IPS-NIHi7 (cell line): ENCODE results near the gene RAB3B.
"Not testable (repeated sequence)": the region's sequence is repeated elsewhere in the genome, so short reads cannot be mapped to it uniquely, and the experiment has no call there.

ENCODE experiments used
- DNase-seq: peaks from one replicate; pipeline ENCODE4 v3.0.0; 2012; ENCODE audit warnings: mixed read lengths; ENCODE audit errors: extremely low spot score

The RAB3B gene, protein sequence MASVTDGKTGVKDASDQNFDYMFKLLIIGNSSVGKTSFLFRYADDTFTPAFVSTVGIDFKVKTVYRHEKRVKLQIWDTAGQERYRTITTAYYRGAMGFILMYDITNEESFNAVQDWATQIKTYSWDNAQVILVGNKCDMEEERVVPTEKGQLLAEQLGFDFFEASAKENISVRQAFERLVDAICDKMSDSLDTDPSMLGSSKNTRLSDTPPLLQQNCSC

DNA sequence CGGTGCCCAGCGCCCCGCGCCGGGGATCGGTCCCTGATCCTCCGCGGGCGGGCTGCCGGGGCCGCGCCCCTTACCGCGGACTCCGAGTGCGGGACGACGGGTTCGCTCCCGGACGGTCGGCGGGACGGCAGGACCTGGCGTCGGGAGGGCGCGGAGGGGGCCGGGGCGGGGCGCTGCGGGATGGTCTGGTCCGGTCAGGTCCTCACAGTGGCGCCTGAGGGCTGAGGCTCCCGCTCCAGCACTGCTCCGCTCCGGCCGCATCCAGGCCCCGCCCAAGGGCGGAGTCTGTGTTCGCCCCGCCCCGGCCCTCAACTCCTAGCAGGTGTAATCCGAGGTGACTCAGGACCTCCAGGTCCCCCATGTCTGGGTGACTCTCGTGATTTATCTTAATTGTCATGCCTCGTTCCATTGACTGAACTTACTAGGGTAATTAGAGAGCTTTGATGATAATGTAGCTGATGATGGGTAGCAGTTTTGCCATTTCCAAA, at the start of gene RAB3B:
Gene RAB3B (minus strand): TSS at position 223 of the 488 bp plus-strand sequence. CDS start 13,583 bp downstream, outside the sequence.
- DNase-seq: peak; percentile 98

DNA sequence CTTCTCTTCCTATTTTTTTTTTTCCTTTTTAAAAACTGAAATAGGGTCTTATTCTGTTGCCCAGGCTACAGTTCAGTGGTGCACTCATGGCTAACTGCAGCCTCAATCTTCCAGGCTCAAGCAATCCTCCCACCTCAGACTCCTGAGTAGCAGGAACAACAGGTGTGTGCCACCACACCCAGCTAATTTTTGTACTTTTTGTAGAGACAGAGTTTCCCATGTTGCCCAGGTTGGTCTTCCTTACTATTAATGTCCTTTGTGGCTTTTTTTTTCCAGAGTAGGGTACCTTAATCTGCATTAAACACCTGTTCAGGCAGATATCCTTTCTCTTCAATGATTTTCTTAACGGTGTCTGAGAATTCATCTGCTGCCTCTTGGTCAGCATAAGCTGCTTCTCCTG, 47.4 kb upstream of the RAB3B start:
- no peak for DNase-seq

DNA sequence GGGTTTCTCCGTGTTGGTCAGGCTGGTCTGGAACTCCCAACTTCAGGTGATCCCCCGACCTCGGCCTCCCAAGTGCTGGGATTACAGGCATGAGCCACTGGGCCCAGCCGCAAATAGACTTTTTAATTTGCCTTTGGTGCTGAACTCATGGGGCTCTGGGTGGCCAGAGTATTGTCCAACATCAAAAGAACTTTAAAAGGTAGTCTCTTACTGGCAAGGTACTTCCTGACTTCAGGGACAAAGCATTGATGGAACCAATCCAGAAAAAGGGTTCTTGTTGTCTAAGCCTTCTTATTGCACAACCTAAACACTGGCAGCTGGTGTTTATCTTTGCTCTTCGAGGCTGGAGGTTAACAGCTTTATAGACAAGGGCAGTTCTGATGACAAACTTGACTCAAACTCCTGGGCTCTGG, 46.9 kb upstream of the RAB3B start:
- DNase-seq: no peak

DNA sequence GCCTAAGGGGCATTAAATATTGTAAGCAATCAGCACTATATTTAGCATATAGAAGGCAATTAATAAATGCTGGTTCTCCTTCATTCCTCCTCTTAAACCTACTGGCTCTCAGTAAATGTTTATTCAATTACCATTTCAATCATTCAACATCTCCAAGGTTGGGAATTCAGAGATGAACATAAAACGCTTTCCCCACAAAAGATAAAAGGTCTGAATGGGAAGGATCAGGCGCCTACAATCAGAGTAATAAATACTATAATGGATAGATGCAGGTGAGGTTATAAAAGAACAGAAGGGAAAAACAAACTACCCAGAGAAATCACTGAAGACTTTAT, 43.5 kb upstream of the RAB3B start:
- no peak for DNase-seq

DNA sequence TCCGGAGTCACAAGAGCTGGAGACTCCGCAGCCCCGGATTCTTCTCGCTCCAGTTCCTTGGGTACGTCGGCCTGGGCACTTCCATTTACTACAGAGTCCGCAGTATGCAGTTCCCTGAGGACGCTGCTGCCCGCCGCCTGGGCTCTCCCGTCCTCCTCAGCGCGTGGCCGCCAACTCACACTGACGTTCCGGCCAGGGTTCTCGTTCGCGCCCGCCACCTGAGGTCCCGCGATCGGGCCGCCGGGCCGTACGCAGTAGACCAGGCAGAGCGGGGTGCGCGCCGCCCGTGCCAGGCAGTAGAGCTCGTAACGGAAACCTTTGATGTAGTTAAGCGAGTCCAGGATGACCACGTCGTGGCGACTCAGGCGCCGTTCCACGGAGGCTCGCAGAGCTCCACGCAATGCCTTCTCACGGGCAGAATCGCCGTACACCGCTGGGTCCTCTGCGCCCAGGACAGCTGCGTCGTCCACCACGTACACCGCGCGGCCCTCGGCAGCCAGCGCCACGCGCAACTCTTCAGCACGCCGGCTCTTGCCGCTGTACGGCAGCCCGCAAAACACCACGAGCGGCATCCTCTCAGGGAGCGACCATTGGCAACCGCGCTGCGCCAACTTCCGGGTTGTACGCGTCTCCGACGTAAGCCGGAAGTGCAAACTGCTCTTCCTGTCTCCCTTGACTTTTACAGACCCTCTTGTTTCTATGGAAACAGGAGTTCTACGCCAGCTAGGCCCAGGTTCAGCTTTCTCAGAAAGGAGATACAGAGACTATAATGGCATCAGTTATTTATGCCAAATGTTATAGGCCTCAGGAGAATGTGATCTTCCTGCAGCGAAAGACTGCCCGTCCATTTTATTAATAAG, 42.9 kb upstream of the RAB3B start, which contains the start of gene KTI12:
Gene KTI12 (minus strand): TSS at position 621 of the 860 bp plus-strand sequence. CDS start 49 bp downstream, at position 572.
- peak; percentile 90 for DNase-seq

DNA sequence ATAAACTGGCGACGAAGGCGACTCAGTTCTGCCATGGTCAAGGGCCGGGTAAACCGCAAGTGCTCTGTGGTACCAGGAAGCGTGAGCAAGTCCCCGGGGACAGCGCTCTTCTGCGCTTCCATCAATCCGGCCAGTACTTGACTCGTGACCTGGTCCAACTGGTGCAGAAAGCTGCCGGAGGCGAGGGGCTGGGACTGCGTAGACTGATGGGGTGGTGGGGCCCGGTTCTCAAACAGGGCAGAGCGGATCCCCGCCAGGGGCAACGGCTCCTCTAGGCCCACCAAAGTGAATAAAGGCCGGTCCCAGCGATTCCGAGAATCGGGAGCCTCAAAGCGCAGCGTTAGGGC, 42.3 kb upstream of the RAB3B start:
- peak; percentile 56 for DNase-seq

DNA sequence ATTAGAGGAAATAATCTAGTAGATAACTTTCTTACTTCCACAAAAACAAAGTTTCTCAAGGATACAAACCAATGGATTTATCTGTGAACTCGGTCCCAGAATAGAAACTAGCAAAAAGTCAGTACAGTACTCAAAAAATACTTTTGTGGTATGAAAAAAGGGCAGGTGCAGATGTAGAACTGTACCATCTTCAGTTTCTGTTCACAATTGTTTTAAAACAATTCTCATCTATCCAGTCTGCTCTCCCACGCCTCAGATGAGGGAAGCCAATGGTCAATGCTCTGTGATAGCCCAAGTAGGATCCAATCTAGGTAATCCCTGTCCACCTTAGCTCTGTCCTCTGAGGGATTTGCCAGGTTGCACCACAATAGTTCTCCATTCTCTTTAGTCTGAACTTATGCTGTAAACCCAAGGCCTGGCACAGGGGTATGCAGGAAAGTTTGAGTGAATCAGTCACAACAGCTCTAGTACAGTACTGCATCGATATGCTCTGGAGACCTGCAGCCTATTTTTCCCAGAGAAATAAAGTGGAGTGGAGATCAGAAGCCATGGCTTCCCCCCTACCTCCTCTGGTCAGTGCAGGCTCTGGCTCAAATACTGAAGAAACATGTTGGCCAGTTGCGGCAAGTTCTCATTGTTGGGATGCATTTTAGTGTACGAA, 41.8 kb upstream of the RAB3B start:
- DNase-seq: no peak

DNA sequence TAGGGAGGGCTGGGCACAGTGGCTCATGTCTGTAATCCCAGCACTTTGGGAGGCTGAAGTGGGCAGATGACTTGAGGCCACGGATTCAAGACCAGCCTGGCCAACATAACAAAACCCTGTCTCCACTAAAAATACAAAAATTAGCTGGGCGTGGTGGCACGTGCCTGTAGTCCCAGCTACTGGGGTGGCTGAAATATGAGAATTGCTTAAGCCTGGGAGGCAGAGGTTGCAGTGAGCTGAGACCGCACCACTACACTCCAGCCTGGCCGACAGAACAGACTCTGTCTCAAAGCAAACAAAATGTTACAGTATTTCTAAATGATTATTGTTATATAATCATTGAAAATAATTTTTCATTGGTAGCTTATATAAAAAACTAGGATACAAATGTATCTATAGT, 38.3 kb upstream of the RAB3B start:
- not testable (repeated sequence) for DNase-seq

DNA sequence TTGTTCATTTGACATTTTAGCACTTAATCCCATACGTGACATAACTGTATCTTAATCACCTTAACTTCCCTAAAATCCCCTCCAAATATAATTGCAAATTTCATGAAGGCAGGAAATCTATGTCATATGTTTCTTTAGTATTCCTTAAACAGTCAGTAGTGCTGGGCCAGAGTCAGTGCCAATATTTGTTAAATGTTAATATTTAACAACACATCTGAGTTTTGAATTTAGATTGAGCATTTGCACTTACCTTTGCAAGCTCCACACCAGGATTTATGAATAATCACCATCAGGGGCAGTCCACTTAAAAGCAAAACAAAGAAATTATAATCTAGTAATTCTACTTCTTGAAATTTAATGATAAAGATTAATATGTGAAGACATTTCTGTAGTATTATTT, 37.8 kb upstream of the RAB3B start:
- no peak for DNase-seq

DNA sequence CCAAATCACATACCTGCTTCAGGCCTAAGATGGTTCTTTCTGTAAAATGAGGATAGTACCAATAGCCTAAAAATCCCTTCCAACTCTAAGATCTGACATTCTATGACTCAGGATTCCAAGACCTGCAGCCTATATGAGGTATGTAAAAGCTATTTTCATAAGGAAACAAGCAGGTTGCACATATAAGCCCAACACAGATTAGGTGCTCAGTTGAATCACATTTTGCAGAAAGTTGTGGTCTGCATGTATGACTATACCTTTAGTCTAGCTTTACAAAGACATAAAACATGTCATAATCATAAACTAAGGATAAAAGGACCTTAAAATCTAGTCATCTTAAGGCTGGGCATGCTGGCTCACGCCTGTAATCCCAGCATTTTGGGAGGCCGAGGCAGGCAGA, 35.8 kb upstream of the RAB3B start:
- DNase-seq: no peak

DNA sequence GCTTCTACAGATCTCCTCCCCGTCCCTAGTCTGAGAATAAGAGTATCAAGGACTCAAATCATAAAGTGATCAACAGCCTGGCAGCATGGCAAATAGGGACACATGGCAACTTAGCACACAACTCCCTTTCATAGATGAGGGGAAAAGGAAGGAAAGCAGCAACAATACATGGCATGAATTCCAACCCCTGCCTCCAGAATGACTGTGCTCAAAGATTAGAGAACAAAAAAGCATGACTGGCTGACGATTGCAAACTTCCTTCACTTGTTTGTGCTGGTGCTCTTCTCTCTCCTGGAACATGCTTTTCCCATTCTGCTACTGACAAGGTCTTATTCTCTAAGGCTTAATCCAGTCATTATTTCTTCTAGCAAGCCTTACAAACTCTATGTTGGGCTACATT, 31.6 kb upstream of the RAB3B start:
- no peak for DNase-seq

DNA sequence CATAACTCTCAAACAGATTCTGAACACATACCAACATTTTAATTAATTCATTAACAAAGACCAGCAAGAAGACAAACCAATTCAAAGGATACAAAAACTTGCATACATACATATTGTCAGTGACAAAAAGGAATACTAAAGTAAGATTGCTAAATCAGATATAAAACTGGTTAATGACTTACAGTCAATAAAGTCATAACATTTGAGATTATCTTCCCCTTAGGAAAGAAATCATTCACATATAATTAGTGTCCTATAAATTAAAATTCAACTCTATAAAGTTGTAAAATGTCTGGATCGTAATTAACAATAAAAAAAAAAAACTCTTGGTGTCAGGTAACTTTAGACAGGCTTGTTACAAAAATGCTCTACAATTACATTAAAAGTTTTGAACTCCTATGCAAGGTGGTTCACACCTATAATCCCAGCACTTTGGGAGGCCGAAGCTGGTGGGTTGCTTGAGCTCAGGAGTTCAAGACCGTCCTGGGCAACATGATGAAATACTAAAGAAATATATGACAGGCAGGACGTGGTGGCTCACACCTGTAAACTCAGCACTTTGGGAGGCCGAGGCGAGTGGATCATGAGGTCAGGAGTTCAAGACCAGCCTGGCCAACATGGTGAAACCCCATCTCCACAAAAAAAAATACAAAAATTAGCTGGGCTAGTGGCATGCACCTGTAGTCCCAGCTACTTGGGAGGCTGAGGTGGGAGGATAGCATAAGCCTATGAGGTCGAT, 17.7 kb upstream of the RAB3B start:
- DNase-seq: no peak

DNA sequence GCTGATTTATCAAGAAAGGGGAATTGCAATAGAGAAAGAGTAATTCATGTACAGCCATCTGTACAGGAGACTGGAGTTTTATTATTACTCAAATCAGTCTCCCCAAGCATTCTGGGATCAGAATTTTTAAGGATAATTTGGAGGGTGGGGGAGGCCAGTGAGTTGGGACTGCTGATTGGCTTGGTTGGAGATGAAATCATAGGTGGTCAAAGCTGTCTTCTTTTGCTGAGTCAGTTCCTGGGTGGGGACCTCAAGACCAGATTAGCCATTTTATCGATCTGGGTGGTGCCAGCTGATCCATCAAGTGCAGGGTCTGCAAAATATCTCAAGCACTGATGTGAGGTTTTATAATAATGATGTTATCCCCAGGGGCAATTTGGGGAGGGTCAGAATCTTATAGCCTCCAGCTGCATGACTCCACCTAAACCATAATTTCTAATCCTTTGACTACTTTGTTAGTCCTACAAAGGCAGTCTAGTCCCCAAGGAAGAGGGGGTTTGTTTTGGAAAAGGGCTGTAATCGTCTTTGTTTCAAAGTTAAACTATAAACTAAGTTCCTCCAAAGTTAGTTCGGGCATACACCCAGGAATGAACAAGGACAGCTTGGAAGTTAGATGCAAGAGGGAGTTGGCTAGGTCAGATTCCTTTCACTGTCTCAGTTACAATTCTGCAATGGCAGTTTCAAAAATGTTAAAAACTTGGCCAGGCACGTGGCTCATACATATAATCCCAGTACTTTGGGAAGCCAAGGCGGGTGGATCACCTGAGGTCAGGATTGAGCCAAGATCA, 16.9 kb upstream of the RAB3B start:
- DNase-seq: no peak

DNA sequence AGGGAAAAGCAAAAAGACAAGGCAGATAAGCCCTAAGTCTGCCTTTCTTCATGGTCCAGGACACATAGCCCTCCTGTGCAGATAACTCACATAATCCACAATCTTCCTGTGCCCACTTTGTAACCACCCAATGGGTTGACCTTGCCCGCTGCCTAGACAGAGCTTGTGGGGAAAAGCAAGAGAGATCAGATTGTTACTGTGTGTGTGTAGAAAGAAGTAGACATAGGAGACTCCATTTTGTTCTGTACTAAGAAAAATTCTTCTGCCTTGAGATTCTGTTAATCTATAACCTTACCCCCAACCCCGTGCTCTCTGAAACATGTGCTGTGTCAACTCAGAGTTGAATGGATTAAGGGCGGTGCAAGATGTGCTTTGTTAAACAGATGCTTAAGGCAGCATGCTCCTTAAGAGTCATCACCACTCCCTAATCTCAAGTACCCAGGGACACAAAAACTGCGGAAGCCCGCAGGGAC, 15.6 kb upstream of the RAB3B start:
- DNase-seq: not testable (repeated sequence)

DNA sequence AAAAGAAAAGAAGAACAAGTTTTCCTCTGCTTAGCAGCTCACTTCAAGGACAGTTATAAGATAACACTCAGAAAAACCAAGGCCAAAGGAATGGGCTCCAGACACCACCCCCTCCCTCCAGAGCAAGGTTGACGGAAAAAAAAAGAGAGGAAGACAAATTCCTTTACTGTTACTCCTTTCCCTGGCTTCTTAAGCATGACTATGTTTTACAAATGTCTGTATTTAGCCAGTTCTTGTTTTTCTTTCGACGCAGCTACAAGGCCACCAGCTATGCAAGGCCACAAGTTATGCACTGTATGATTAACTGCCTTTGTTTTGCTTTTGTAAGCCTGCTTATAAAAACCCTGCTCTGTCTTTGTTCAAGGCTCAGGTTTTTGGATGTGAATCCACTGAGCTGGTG, 15.0 kb upstream of the RAB3B start:
- DNase-seq: not testable (repeated sequence)

DNA sequence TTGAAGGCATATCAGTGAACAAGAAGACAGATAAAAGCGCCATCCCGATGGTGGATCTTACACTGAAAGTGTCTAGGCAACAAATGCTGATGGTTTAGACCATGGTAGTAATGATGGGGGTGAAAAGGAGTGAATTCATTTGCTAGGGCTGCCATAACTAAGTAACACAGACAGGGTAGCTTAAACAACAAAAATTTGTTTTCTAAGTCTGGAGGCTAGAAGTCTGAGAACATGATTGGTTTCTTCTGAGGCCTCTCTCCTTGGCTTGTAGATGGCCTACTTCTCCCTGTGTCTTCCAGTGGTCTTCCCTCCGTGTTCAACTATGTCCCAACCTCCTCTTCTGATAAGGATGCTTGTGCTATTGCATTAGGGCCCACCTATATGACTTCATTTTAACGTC, 13.4 kb upstream of the RAB3B start:
- DNase-seq: no peak

DNA sequence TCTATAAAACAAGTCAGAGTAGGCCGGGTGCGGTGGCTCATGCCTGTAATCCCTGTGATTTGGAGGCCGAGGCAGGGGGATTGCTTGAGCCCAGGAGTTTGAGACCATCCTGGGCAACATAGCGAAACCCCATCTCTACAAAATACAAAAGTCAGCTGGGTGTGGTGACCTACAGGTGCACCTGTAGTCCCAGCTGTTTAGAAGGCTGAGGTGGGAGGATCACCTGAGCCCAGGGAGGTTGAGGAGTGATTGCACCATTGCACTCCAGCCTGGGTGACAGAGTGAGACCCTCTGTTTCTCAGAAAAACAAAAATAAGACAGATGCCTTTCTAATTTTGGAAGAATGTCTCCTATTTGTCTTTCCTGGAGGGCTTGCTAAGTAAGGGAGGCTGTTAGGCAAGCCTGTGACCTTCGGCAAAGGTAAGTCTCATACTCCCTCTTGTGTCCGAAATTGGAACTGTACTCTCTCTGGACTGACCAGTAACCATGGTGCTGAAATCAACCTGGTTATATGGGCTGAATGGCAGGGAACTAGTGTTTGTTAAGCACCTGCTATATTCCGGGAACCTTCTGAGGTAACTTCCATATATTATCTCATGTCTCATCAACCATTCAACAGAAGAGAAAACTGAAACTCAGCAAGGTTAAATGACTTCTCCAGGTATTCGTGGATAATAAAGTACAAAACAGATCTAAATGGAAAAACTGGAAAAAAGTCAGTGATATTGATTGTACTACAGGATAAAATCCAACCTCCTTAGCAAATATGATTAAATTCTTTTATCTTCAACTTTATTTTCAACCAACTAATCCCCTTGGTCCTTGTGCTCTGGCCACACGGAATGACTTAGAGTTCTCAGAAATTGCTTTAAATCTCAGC, 11.8 kb upstream of the RAB3B start:
- peak; percentile 89 for DNase-seq

DNA sequence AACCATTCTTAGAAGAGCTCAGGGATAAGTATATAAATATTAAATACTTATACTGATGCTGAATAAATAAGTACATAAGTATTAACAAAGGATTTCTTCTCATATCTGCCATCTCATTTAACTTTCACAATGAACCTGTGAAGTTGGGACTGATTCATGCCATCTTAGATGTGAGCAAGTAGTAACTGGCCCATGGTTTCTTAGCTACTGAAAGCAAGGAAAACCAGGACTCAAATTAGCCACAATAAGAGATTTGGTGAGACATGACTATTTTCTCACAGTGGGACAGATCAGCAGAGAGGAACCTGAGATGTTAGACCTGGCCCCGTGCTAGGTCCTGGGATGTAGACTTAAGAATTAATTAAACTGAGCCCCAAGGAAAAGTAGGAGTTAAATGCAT, 8.2 kb upstream of the RAB3B start:
- DNase-seq: no peak

DNA sequence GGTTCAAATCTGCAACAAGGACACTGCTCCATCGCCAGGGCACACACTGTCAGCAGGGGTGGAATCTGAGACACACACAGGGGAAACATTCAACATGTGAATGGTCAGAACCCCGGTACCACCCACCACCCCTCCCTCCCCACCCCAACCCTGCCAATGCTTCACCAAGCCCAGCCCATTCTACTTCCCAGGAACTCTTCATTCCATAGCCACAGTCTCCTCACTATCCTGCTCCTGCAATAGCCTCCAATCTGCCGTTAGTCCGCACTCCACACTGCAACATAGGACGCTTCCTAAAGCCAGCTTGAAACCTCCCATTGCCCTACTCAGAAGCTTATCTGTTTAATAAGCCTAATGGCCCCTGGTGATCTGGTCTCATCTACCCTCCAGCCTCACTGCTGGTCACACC, 7.5 kb upstream of the RAB3B start:
- DNase-seq: peak; percentile 62
